Gastroesophageal sphincter (tissue), 4 donors: ENCODE results near the gene CSF2. TPM values are rescaled to one million over a fixed set of nuclear protein-coding genes. Genes with fewer than 3 reads are reported as not detected.
"Not testable (repeated sequence)": the region's sequence is repeated elsewhere in the genome, so short reads cannot be mapped to it uniquely, and the experiment has no call there.

Source experiments
- ATAC-seq: fragments of 150-250 bp; one replicate; pipeline ENCODE4 v1.9.1; 2016; ENCODE audit warnings: mild to moderate bottlenecking, moderate library complexity
- H3K27ac ChIP-seq, 4 donors: fragments of 200-600 bp; sonication (generic) in 3 of 4; 1 replicate in 3 of 4; 2 replicates in 1 of 4; pipeline ENCODE4 v1.5.1; 2016 to 2019
- H3K27me3 ChIP-seq: fragments of 200-600 bp; sonication (generic); one replicate; pipeline ENCODE4 v1.5.1; 2019
- H3K36me3 ChIP-seq, 2 donors: fragments of 200-600 bp; sonication (generic); one replicate each; pipeline ENCODE4 v1.5.1; 2019; ENCODE audit warnings: control low read depth in 1 of 2
- H3K4me1 ChIP-seq, 3 donors: fragments of 200-600 bp; sonication (generic); 1 replicate in 2 of 3; 2 replicates in 1 of 3; pipeline ENCODE4 v1.5.1; 2016 to 2019; ENCODE audit warnings: control low read depth in 2 of 3
- H3K4me3 ChIP-seq, 2 donors: fragments of 200-600 bp; sonication (generic); one replicate each; pipeline ENCODE4 v1.5.1; 2019; ENCODE audit warnings: mild to moderate bottlenecking in 1 of 2, moderate library complexity in 1 of 2
- H3K9me3 ChIP-seq, 3 donors: fragments of 200-600 bp; sonication (generic); one replicate each; pipeline ENCODE4 v1.5.1; 2017 to 2019; ENCODE audit warnings: control low read depth in 2 of 3
- EP300 ChIP-seq: sonication (generic); formaldehyde crosslinking; IDR thresholded peaks from one replicate; pipeline ENCODE4 v1.6.1; 2017; ENCODE audit warnings: antibody characterized with exemption, mild to moderate bottlenecking
- POLR2A ChIP-seq, 2 donors: fragments of 450-650 bp; IDR thresholded peaks; one replicate each; pipeline ENCODE4 v1.6.1; 2017; ENCODE audit warnings: antibody characterized with exemption in 2 of 2, mild to moderate bottlenecking in 2 of 2, moderate library complexity in 1 of 2
- POLR2AphosphoS5 ChIP-seq: sonication (generic); formaldehyde crosslinking; IDR thresholded peaks from one replicate; pipeline ENCODE4 v1.6.1; 2017; ENCODE audit warnings: antibody characterized with exemption
- WGBS, 2 donors: methylation state at CpG; one replicate each; pipeline ENCODE4 v1.1.5; 2018; ENCODE audit warnings: low coverage in 1 of 2; 5-methylcytosine and 5-hydroxymethylcytosine counted together
- total RNA-seq, 4 donors: library from RNA; depleted of rRNA; stranded (reverse); fragments of >200 nt; gene quantifications; one replicate each; pipeline ENCODE4 v1.1.0, GENCODE V29; 2016
- TF ChIP-seq, protein P1 (sequence below), 4 experiments: fragments of 200-600 bp in 2 of 4; fragments of 450-650 bp in 2 of 4; sonication (generic) in 1 of 4; IDR thresholded peaks; one replicate each; pipeline ENCODE4 v1.5.1; 2017 to 2019; ENCODE audit warnings: antibody characterized with exemption in 4 of 4, mild to moderate bottlenecking in 2 of 4, moderate library complexity in 2 of 4

The CSF2 gene
- total RNA-seq, 4 donors from 2014 or later, result 1.1 TPM; not detected in 3

DNA sequence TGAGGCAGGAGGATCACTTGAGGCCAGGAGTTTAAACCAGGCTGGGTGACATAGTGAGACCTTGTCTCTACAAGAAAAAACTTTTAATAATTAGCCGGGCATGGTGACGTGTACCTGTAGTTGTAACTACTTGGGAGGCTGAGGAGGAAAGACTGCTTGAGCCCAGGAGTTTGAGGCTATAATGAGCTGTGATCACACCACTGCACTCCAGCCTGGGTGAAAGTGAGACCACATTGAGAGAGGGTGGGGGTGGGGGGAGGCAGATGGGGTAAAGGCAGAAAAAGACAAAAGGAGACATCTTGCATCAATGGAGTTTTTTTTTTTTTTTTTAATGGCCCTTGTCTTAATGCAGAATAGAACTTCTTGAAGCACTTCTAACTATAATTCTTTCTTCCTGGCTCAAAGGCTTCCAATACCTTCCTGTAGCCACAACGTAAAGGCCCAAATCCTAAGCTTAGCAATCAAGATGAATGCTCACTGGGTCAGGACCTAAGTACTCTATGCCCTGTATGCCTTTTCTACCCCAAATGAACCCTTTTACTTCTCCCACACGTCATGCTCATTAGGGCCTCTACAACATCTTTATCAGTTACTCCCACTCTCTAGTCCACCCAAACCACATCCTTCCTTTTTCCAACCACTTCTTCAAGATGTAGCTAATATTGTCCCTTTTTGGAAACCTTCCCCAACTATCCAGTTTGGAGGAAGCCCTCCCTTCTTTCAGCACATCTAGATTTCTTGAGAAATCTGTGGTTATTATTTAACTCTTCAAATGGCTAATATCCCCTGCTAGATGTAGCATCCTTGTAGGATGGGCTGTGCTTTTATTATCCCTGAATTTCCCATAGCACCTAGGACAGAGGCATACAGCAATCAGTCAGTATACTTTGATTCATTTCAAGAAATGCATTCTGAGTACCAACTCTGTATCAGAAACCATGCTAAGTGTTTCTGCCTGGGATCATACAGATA, 40.8 kb downstream of the CSF2 start:
- Histone ChIP-seq H3K4me1 (no peaks in the 10 kb centered on the region), H3K27me3 (no peaks in the 10 kb centered on the region), H3K36me3 (no peaks in the 10 kb centered on the region), H3K27ac (no peak overlapping the region), H3K4me3 (no peak overlapping the region), H3K9me3 (peaks cover 0 to 13% (median 0%) of the 10 kb centered on the region in 3 donors)
- no peak for ATAC-seq
- TF ChIP-seq POLR2A (IDR thresholded peaks at IDR 0.05) (no peak), POLR2AphosphoS5 (no peak), EP300 (no peak)
- TF ChIP-seq, protein P1, sequence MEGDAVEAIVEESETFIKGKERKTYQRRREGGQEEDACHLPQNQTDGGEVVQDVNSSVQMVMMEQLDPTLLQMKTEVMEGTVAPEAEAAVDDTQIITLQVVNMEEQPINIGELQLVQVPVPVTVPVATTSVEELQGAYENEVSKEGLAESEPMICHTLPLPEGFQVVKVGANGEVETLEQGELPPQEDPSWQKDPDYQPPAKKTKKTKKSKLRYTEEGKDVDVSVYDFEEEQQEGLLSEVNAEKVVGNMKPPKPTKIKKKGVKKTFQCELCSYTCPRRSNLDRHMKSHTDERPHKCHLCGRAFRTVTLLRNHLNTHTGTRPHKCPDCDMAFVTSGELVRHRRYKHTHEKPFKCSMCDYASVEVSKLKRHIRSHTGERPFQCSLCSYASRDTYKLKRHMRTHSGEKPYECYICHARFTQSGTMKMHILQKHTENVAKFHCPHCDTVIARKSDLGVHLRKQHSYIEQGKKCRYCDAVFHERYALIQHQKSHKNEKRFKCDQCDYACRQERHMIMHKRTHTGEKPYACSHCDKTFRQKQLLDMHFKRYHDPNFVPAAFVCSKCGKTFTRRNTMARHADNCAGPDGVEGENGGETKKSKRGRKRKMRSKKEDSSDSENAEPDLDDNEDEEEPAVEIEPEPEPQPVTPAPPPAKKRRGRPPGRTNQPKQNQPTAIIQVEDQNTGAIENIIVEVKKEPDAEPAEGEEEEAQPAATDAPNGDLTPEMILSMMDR (IDR thresholded peaks at IDR 0.05), result no peak
- WGBS, 2 donors, result 65 to 73% methylated on average over 3 to 4 of the region's 4 CpGs

- no peak for ATAC-seq
- Histone ChIP-seq H3K4me1 (no peaks in the 10 kb centered on the region), H3K36me3 (no peaks in the 10 kb centered on the region), H3K27ac (no peak overlapping the region), H3K9me3 (peaks cover 0 to 13% (median 0%) of the 10 kb centered on the region in 3 donors), H3K27me3 (no peaks in the 10 kb centered on the region), H3K4me3 (no peak overlapping the region)
- no peak for TF ChIP-seq POLR2A (IDR thresholded peaks at IDR 0.05)
- TF ChIP-seq POLR2AphosphoS5, result no peak
- TF ChIP-seq, protein P1 (IDR thresholded peaks at IDR 0.05), result no peak
- TF ChIP-seq EP300, result no peak
- WGBS, 2 donors, result 83 to 93% methylated on average over 1 of the region's 1 CpG
These were observed 41.8 kb downstream of the CSF2 start for GRCh38 chr5:132115375-132115774.

DNA sequence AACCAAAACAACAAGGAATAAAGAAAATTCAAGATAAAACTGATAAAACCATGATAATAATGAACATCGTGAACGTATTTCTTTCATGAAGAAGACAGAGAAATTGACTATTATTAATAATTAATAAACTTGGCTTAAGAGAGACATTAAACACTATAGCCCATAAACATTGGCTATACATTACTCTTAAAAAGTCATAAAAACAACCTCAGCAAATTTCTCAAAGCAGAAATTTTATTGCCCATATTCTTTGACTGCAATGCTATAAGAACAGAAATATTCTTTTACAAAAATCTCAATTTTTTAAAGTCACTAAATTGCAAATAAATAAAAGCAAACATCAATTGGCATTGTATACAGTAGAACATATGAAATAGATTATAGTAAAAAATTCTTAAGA, 42.5 kb downstream of the CSF2 start:
- H3K9me3 ChIP-seq, result peaks cover 0 to 13% (median 0%) of the 10 kb centered on the region in 3 donors
- H3K27me3 ChIP-seq, result no peaks in the 10 kb centered on the region
- ATAC-seq, result no peak
- no peaks in the 10 kb centered on the region for H3K36me3 ChIP-seq
- TF ChIP-seq, protein P1 (IDR thresholded peaks at IDR 0.05), result no peak
- no peak for TF ChIP-seq POLR2A (IDR thresholded peaks at IDR 0.05)
- TF ChIP-seq POLR2AphosphoS5, result no peak
- TF ChIP-seq EP300, result no peak
- no peak overlapping the region for H3K4me3 ChIP-seq
- H3K27ac ChIP-seq, result no peak overlapping the region
- 92 to 94% methylated on average over 2 of the region's 2 CpGs for WGBS, 2 donors
- H3K4me1 ChIP-seq, result no peaks in the 10 kb centered on the region

DNA sequence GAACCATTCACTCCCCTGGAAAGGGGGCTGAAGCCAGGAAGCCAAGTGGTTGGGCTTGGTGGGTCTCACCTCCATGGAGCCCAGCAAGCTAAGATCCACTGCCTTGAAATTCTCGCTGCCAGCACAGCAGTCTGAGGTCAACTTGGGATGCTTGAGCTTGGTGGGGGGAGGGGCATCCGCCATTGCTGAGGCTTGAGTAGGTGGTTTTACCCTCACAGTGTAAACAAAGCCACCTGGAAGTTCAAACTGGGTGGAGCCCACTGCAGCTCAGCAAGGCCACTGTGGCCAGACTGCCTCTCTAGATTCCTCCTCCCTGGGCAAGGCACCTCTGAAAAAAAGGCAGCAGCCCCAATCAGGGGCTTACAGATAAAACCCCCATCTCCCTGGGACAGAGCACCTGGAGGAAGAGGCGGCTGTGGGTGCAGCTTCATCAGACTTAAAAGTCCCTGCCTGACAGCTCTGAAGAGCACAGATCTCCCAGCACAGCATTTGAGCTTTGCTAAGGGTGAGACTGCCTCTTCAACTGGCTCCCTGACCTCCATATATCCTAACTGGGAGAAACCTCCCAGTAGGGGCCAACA, 43.4 kb downstream of the CSF2 start:
- H3K27me3 ChIP-seq, ATAC-seq, H3K27ac ChIP-seq, H3K36me3 ChIP-seq, H3K4me1 ChIP-seq, H3K4me3 ChIP-seq: not testable (repeated sequence)
- WGBS, 2 donors, result 50% methylated on average over 1 of the region's 3 CpGs; no CpG with 5 or more reads in 1 of the 2 donors
- H3K9me3 ChIP-seq, result peaks cover 0 to 13% (median 0%) of the 10 kb centered on the region in 3 donors

- H3K27me3 ChIP-seq, H3K4me3 ChIP-seq, H3K36me3 ChIP-seq, H3K4me1 ChIP-seq, ATAC-seq, H3K27ac ChIP-seq: not testable (repeated sequence)
- 70 to 74% methylated on average over 3 of the region's 3 CpGs for WGBS, 2 donors
- H3K9me3 ChIP-seq, result peaks cover 0 to 13% (median 0%) of the 10 kb centered on the region in 3 donors
These were observed 47.1 kb downstream of the CSF2 start for GRCh38 chr5:132120717-132121116.

DNA sequence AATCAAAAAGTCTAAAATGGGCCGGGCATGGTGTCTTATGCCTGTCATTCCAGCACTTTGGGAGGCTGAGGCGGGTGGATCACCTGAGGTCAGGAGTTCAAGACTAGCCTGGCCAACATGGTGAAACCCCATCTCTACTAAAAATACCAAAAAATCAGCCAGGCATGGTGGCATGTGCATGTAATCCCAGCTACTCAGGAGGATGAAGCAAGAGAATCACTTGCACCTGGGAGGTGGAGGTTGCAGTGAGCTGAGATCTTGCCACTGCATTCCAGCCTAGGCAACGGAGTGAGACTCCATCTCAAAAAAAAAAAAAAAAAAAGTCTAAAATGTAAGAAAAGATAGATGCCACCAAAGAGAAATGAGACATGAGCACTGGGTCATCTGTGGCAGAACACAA, 49.4 kb downstream of the CSF2 start:
- ATAC-seq, H3K36me3 ChIP-seq, H3K4me1 ChIP-seq, H3K4me3 ChIP-seq, H3K27me3 ChIP-seq, H3K27ac ChIP-seq: not testable (repeated sequence)
- peaks cover 0 to 25% (median 0%) of the 10 kb centered on the region in 3 donors for H3K9me3 ChIP-seq
- 75 to 83% methylated on average over 1 to 3 of the region's 3 CpGs for WGBS, 2 donors

- H3K36me3 ChIP-seq, H3K4me3 ChIP-seq, H3K27ac ChIP-seq, H3K27me3 ChIP-seq, H3K4me1 ChIP-seq, ATAC-seq: not testable (repeated sequence)
- 90 to 92% methylated on average over 4 of the region's 4 CpGs for WGBS, 2 donors
- H3K9me3 ChIP-seq, result peaks cover 0 to 29% (median 0%) of the 10 kb centered on the region in 3 donors
These were observed 50.0 kb downstream of the CSF2 start for GRCh38 chr5:132123578-132123977.
